Astrocyte (in vitro differentiated cells and primary cell): ENCODE measurements around the gene CAMK2B.

Experiments
- CTCF ChIP-seq: IDR thresholded peaks from 2 replicates; pipeline ENCODE4 v1.5.1; 2011; ENCODE audit warnings: low read depth, mild to moderate bottlenecking, inconsistent platforms, low read length, moderate library complexity; ENCODE audit not compliant: insufficient read depth
- EZH2 ChIP-seq: IDR thresholded peaks from 2 replicates; pipeline ENCODE4 v1.6.1; 2012; ENCODE audit warnings: mild to moderate bottlenecking, low read length, inconsistent platforms; ENCODE audit not compliant: insufficient read depth

- no peak for TF ChIP-seq CTCF
- no peak for TF ChIP-seq EZH2
Observed at GRCh38 chr7:44221231-44221791, 104.1 kb downstream of the CAMK2B start.
